ENCODE data around the gene ADAT2.

The ADAT2 gene

DNA sequence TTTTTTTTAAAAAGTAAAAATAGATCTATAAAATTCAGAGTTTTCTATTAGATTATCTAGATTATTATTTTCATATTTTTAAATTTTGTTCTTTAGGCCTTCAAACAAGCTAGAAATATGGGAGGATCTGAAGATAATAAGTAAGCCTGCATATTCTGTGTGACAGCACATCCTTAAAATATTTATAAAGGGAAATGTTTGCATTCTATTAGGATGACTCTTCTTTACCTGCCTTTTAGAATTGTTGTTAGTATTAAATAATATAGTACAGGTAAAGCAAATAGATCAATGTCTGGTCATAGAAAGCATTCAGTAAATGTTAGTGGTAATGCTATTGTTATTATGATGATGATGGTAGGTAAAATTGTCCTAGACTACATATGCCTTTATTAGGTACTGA lies 17.5 kb upstream of the ADAT2 start:
- Histone ChIP-seq H2AK5ac (ENCODE audit: low read depth, low read length) (no peak overlapping the region), H2AFZ (ENCODE audit: low read length) (no peak overlapping the region), H2BK5ac (ENCODE audit: low read length) (no peak overlapping the region), H3K27ac (replicated peaks; ENCODE audit: low read length) (no peak overlapping the region), H4K91ac (ENCODE audit: low read depth, low read length, poor library complexity) (no peak overlapping the region), H3K4me3 (ENCODE audit: low read length in 2 of 2) (no peak overlapping the region), H3K18ac (ENCODE audit: low read length) (no peak overlapping the region), H3K4ac (ENCODE audit: low read length) (no peak overlapping the region), H3K79me1 (ENCODE audit: low read depth, low read length) (no peaks in the 10 kb centered on the region), H3K27me3 (ENCODE audit: control insufficient read depth in 3 of 3, insufficient read depth in 3 of 3, low read depth in 1 of 3, low read length in 3 of 3) (no peaks in the 10 kb centered on the region), H2BK12ac (ENCODE audit: low read length) (no peak overlapping the region), H3K9me3 (replicated peaks in 1 of 2; ENCODE audit: control insufficient read depth in 2 of 2, insufficient read depth in 1 of 2, low read depth in 1 of 2, low read length in 2 of 2) (no peaks in the 10 kb centered on the region), H2BK15ac (ENCODE audit: low read length) (no peak overlapping the region), H4K8ac (ENCODE audit: low read depth, low read length) (no peak overlapping the region), H3K36me3 (replicated peaks in 1 of 2; ENCODE audit: control insufficient read depth in 2 of 2, insufficient read depth in 2 of 2, low read length in 2 of 2) (peaks cover 2 to 28% of the 10 kb centered on the region in 2 donors), H3K4me1 (ENCODE audit: control insufficient read depth in 2 of 2, insufficient read depth in 1 of 2, low read depth in 1 of 2, low read length in 2 of 2) (no peaks in the 10 kb centered on the region), H2BK120ac (ENCODE audit: low read depth, low read length) (no peak overlapping the region), H3K9ac (ENCODE audit: low read depth, low read length, poor library complexity) (no peak overlapping the region), H3K4me2 (ENCODE audit: insufficient read depth, low read length, poor library complexity, severe bottlenecking) (no peak overlapping the region), H3K23ac (ENCODE audit: low read depth, low read length, poor library complexity) (no peak overlapping the region), H3K14ac (ENCODE audit: low read length) (no peak overlapping the region)
- DNase-seq (ENCODE audit: low spot score) = no peak

DNA sequence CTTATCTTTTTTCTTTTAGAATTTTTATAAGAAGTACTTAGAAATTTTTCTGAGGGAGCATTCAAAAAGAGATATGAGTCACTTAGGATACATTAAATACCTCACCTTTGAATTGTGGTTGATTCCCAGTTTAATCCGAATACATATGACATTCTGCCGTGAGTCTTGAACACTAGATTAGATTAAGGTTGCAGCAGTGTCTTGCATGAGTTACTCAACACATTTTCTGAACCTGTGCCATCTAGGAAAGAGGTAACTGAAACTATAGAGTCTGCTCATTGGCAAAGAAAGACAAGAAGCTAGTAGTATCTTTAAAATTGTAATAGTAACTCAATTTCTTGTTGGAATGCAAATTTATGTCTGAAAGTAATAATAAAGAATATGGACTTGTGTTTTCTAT lies 15.1 kb upstream of the ADAT2 start:
- H3K9me3 ChIP-seq (replicated peaks in 1 of 2; ENCODE audit: control insufficient read depth in 2 of 2, insufficient read depth in 1 of 2, low read depth in 1 of 2, low read length in 2 of 2) = no peaks in the 10 kb centered on the region
- no CpG with 5 or more reads among the region's 2 CpGs for WGBS, 2 donors (ENCODE audit: extremely low coverage in 2 of 2, insufficient read length in 2 of 2, insufficient replicate concordance in 1 of 2)
- H3K18ac ChIP-seq (ENCODE audit: low read length) = no peak overlapping the region
- no peak overlapping the region for H2BK120ac ChIP-seq (ENCODE audit: low read depth, low read length)
- H2BK5ac ChIP-seq (ENCODE audit: low read length) = no peak overlapping the region
- no peaks in the 10 kb centered on the region for H3K27me3 ChIP-seq (ENCODE audit: control insufficient read depth in 3 of 3, insufficient read depth in 3 of 3, low read depth in 1 of 3, low read length in 3 of 3)
- H3K9ac ChIP-seq (ENCODE audit: low read depth, low read length, poor library complexity) = no peak overlapping the region
- H4K91ac ChIP-seq (ENCODE audit: low read depth, low read length, poor library complexity) = no peak overlapping the region
- H3K4me3 ChIP-seq (ENCODE audit: low read length in 2 of 2) = no peak overlapping the region
- H4K8ac ChIP-seq (ENCODE audit: low read depth, low read length) = no peak overlapping the region
- H3K23ac ChIP-seq (ENCODE audit: low read depth, low read length, poor library complexity) = no peak overlapping the region
- H3K36me3 ChIP-seq (replicated peaks in 1 of 2; ENCODE audit: control insufficient read depth in 2 of 2, insufficient read depth in 2 of 2, low read length in 2 of 2) = peaks cover 2 to 18% of the 10 kb centered on the region in 2 donors
- H3K27ac ChIP-seq (replicated peaks; ENCODE audit: low read length) = no peak overlapping the region
- H2BK15ac ChIP-seq (ENCODE audit: low read length) = no peak overlapping the region
- no peak overlapping the region for H3K14ac ChIP-seq (ENCODE audit: low read length)
- no peak overlapping the region for H2AK5ac ChIP-seq (ENCODE audit: low read depth, low read length)
- H3K4me1 ChIP-seq (ENCODE audit: control insufficient read depth in 2 of 2, insufficient read depth in 1 of 2, low read depth in 1 of 2, low read length in 2 of 2) = no peaks in the 10 kb centered on the region
- H3K79me1 ChIP-seq (ENCODE audit: low read depth, low read length) = no peaks in the 10 kb centered on the region
- DNase-seq (ENCODE audit: low spot score) = no peak
- H3K4ac ChIP-seq (ENCODE audit: low read length) = no peak overlapping the region
- no peak overlapping the region for H2BK12ac ChIP-seq (ENCODE audit: low read length)
- no peak overlapping the region for H2AFZ ChIP-seq (ENCODE audit: low read length)
- no peak overlapping the region for H3K4me2 ChIP-seq (ENCODE audit: insufficient read depth, low read length, poor library complexity, severe bottlenecking)

DNA sequence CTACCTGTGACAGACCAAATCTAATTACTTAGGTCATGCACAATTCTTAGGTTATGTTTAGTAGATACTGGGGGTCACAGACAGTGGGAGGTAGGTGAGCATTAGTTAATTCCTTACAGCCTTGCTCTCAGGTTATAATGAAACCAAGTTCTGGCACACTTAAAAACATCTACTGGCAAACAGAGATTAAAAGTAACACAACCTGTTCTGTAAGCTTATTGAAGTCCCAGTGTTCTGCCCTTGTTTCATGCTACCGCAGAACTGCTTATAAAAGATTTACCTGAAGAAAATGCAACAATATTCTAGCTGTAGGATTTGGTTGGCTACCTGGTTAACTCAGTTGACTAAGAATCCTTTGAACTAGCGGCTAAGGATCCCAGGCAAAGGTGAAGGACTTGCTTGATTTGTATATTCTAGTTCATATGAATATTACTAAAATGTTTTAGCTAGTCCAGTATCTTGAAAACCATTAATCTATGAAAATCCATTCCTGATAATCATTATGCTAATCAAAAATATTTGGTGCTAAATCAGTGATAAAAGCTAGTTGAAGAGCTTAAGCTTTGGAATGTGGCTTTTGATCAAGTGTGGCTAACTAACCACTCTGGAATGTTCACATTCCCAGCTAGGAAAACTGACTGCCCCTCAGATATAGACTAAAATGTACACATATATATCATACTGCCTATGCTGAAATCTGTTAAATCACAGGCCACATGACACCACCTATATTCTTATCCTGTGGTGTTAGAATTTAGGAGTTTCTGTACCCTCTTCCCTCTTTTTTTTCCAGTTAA lies 7.3 kb upstream of the ADAT2 start:
- H2AFZ ChIP-seq (ENCODE audit: low read length) = no peak overlapping the region
- H3K9ac ChIP-seq (ENCODE audit: low read depth, low read length, poor library complexity) = no peak overlapping the region
- no peak overlapping the region for H4K91ac ChIP-seq (ENCODE audit: low read depth, low read length, poor library complexity)
- H2BK5ac ChIP-seq (ENCODE audit: low read length) = no peak overlapping the region
- H2BK12ac ChIP-seq (ENCODE audit: low read length) = no peak overlapping the region
- no peaks in the 10 kb centered on the region for H3K79me1 ChIP-seq (ENCODE audit: low read depth, low read length)
- H2AK5ac ChIP-seq (ENCODE audit: low read depth, low read length) = no peak overlapping the region
- peaks cover 3 to 18% of the 10 kb centered on the region in 2 donors for H3K36me3 ChIP-seq (replicated peaks in 1 of 2; ENCODE audit: control insufficient read depth in 2 of 2, insufficient read depth in 2 of 2, low read length in 2 of 2)
- no peak overlapping the region for H4K8ac ChIP-seq (ENCODE audit: low read depth, low read length)
- no peak overlapping the region for H3K23ac ChIP-seq (ENCODE audit: low read depth, low read length, poor library complexity)
- no peak overlapping the region for H3K4me2 ChIP-seq (ENCODE audit: insufficient read depth, low read length, poor library complexity, severe bottlenecking)
- no peaks in the 10 kb centered on the region for H3K4me1 ChIP-seq (ENCODE audit: control insufficient read depth in 2 of 2, insufficient read depth in 1 of 2, low read depth in 1 of 2, low read length in 2 of 2)
- no peak overlapping the region for H2BK120ac ChIP-seq (ENCODE audit: low read depth, low read length)
- H3K4me3 ChIP-seq (ENCODE audit: low read length in 2 of 2) = no peak overlapping the region
- H3K4ac ChIP-seq (ENCODE audit: low read length) = no peak overlapping the region
- no peak overlapping the region for H3K14ac ChIP-seq (ENCODE audit: low read length)
- no peaks in the 10 kb centered on the region for H3K27me3 ChIP-seq (ENCODE audit: control insufficient read depth in 3 of 3, insufficient read depth in 3 of 3, low read depth in 1 of 3, low read length in 3 of 3)
- no peak overlapping the region for H2BK15ac ChIP-seq (ENCODE audit: low read length)
- no peak overlapping the region for H3K27ac ChIP-seq (replicated peaks; ENCODE audit: low read length)
- no peak overlapping the region for H3K18ac ChIP-seq (ENCODE audit: low read length)
- H3K9me3 ChIP-seq (replicated peaks in 1 of 2; ENCODE audit: control insufficient read depth in 2 of 2, insufficient read depth in 1 of 2, low read depth in 1 of 2, low read length in 2 of 2) = no peaks in the 10 kb centered on the region
- no peak for DNase-seq (ENCODE audit: low spot score)
- WGBS, 2 donors (ENCODE audit: extremely low coverage in 2 of 2, insufficient read length in 2 of 2, insufficient replicate concordance in 1 of 2) = no CpG with 5 or more reads among the region's 2 CpGs

DNA sequence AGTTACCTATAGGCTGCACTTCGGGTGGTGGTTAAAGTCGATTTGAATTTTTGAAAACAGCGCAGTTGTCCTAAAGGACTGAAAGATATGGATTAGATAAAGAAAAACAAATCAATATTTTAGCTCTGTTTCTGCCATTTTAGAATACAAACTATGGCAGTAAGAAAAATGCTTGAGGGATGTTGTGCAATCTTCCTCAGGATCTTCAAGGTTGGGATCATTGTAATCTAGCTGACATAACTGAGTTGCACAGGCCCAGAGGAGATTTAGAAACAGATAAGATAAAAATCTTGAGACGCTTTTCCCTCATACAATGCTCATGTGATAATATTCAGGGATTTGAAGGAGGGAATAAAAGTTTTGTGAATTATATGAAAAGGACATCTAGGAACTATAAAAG lies 1.0 kb upstream of the ADAT2 start:
- no peak overlapping the region for H3K4ac ChIP-seq (ENCODE audit: low read length)
- H2AFZ ChIP-seq (ENCODE audit: low read length) = peak overlapping the region; percentile 92
- H3K23ac ChIP-seq (ENCODE audit: low read depth, low read length, poor library complexity) = no peak overlapping the region
- H2BK15ac ChIP-seq (ENCODE audit: low read length) = no peak overlapping the region
- H3K27me3 ChIP-seq (ENCODE audit: control insufficient read depth in 3 of 3, insufficient read depth in 3 of 3, low read depth in 1 of 3, low read length in 3 of 3) = no peaks in the 10 kb centered on the region
- no peaks in the 10 kb centered on the region for H3K9me3 ChIP-seq (replicated peaks in 1 of 2; ENCODE audit: control insufficient read depth in 2 of 2, insufficient read depth in 1 of 2, low read depth in 1 of 2, low read length in 2 of 2)
- no peaks in the 10 kb centered on the region for H3K36me3 ChIP-seq (replicated peaks in 1 of 2; ENCODE audit: control insufficient read depth in 2 of 2, insufficient read depth in 2 of 2, low read length in 2 of 2)
- no CpG with 5 or more reads among the region's 4 CpGs for WGBS, 2 donors (ENCODE audit: extremely low coverage in 2 of 2, insufficient read length in 2 of 2, insufficient replicate concordance in 1 of 2)
- no peak overlapping the region for H2AK5ac ChIP-seq (ENCODE audit: low read depth, low read length)
- peaks cover 2% of the 10 kb centered on the region for H3K79me1 ChIP-seq (ENCODE audit: low read depth, low read length)
- no peak overlapping the region for H3K27ac ChIP-seq (replicated peaks; ENCODE audit: low read length)
- H2BK12ac ChIP-seq (ENCODE audit: low read length) = no peak overlapping the region
- no peak overlapping the region for H3K14ac ChIP-seq (ENCODE audit: low read length)
- no peak overlapping the region for H2BK5ac ChIP-seq (ENCODE audit: low read length)
- H4K91ac ChIP-seq (ENCODE audit: low read depth, low read length, poor library complexity) = no peak overlapping the region
- peak overlapping the region; percentile 56 for H3K4me2 ChIP-seq (ENCODE audit: insufficient read depth, low read length, poor library complexity, severe bottlenecking)
- H3K4me1 ChIP-seq (ENCODE audit: control insufficient read depth in 2 of 2, insufficient read depth in 1 of 2, low read depth in 1 of 2, low read length in 2 of 2) = peaks cover 2 to 7% of the 10 kb centered on the region in 2 donors
- H2BK120ac ChIP-seq (ENCODE audit: low read depth, low read length) = no peak overlapping the region
- no peak overlapping the region for H3K9ac ChIP-seq (ENCODE audit: low read depth, low read length, poor library complexity)
- no peak overlapping the region for H3K18ac ChIP-seq (ENCODE audit: low read length)
- H3K4me3 ChIP-seq (ENCODE audit: low read length in 2 of 2) = peak overlapping the region in 1 of 2 donors; percentile 79
- no peak for DNase-seq (ENCODE audit: low spot score)
- H4K8ac ChIP-seq (ENCODE audit: low read depth, low read length) = no peak overlapping the region

Data from neuronal stem cell (in vitro differentiated cells).